Measurements from ENCODE around the gene HNF1A. TPM values are rescaled to one million over a fixed set of nuclear protein-coding genes. Genes with fewer than 3 reads are reported as not detected.
"Not testable (repeated sequence)": the region's sequence is repeated elsewhere in the genome, so short reads cannot be mapped to it uniquely, and the experiment has no call there.

The HNF1A gene
- total RNA-seq, 3 donors from 2014 or later (not counting 1 experiment from before 2014, with no cell fraction given) = not detected

DNA sequence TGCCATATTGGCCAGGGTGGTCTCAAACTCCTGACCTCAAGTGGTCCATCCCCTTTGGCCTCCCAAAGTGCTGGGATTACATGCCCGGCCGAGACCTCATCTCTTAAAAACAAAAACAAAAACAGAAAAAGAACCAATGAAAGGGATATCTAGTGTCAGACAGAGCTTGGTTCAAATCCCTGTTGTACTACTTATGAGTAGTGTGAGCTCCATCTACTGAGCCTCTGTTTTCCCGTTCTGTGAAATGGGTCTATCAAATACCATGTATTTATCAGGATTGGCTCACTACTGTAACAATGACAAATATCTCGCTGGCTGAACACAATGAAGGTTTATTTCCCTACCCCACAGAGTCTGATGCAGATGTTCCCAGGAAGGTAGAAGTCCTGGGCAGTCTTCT lies 36.9 kb upstream of the HNF1A start:
- no peak overlapping the region for H3K4me3 ChIP-seq (ENCODE audit: low read length)
- no peaks in the 10 kb centered on the region for H3K9me3 Mint-ChIP-seq
- peaks cover 0 to 2% of the 10 kb centered on the region in 2 donors for H3K4me1 Mint-ChIP-seq
- peaks cover 0 to 6% of the 10 kb centered on the region in 2 donors for H3K27me3 Mint-ChIP-seq (ENCODE audit: low read depth in 2 of 2)
- intact Hi-C loops (cut with micrococcal nuclease) = no loop called here
- H3K27me3 ChIP-seq (ENCODE audit: control insufficient read depth, insufficient read depth, low read length) = no peaks in the 10 kb centered on the region
- no peaks in the 10 kb centered on the region for H3K9me3 ChIP-seq (ENCODE audit: control insufficient read depth, insufficient read depth, low read length)
- TF ChIP-seq, protein P1, sequence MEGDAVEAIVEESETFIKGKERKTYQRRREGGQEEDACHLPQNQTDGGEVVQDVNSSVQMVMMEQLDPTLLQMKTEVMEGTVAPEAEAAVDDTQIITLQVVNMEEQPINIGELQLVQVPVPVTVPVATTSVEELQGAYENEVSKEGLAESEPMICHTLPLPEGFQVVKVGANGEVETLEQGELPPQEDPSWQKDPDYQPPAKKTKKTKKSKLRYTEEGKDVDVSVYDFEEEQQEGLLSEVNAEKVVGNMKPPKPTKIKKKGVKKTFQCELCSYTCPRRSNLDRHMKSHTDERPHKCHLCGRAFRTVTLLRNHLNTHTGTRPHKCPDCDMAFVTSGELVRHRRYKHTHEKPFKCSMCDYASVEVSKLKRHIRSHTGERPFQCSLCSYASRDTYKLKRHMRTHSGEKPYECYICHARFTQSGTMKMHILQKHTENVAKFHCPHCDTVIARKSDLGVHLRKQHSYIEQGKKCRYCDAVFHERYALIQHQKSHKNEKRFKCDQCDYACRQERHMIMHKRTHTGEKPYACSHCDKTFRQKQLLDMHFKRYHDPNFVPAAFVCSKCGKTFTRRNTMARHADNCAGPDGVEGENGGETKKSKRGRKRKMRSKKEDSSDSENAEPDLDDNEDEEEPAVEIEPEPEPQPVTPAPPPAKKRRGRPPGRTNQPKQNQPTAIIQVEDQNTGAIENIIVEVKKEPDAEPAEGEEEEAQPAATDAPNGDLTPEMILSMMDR (IDR thresholded peaks at IDR 0.05) = no peak
- DNase-seq (no peak), ATAC-seq (no peak)
- H3K36me3 ChIP-seq (ENCODE audit: control insufficient read depth, insufficient read depth, low read length) = no peaks in the 10 kb centered on the region
- H3K27ac ChIP-seq (ENCODE audit: low read length) = no peak overlapping the region
- no peak overlapping the region for H3K27ac Mint-ChIP-seq
- no peaks in the 10 kb centered on the region for H3K36me3 Mint-ChIP-seq
- no peak overlapping the region for H3K4me3 Mint-ChIP-seq
- WGBS (ENCODE audit: insufficient coverage) = 98% methylated on average over 4 of the region's 4 CpGs
- H3K4me1 ChIP-seq (ENCODE audit: control insufficient read depth, insufficient read depth, low read length) = peaks cover 2% of the 10 kb centered on the region

DNA sequence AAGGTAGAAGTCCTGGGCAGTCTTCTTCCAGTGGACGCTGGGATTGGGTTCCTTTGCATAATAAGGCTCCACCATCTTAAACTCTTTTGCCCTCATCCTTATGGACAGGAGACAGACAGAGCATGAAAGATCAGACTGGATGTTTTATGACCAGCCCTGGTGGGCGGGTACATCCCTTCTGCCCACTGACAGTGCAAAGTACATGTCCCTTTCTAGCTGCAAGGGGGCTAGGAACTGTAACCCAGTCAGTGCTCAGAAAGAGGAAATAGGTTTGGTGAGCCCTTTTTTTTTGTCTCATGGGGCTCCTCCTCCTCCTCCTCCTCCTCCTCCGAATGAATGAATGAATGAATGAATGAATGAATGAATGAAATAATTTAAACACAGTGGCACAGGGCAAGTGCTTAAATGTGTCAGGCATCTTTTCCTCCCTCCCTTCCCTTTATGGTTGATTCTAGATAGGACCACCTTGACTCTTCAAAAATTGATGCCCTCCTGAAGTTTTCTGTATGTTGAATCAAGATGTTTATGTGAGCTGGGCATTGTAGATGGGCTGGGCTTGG lies 36.4 kb upstream of the HNF1A start:
- H3K27ac Mint-ChIP-seq = no peak overlapping the region
- peaks cover 2% of the 10 kb centered on the region for H3K4me1 ChIP-seq (ENCODE audit: control insufficient read depth, insufficient read depth, low read length)
- TF ChIP-seq, protein P1 (IDR thresholded peaks at IDR 0.05) = no peak
- DNase-seq = no peak
- no peak for ATAC-seq
- intact Hi-C loops (cut with micrococcal nuclease) = no loop called here
- no peaks in the 10 kb centered on the region for H3K4me1 Mint-ChIP-seq
- peaks cover 0 to 6% of the 10 kb centered on the region in 2 donors for H3K27me3 Mint-ChIP-seq (ENCODE audit: low read depth in 2 of 2)
- H3K9me3 ChIP-seq (ENCODE audit: control insufficient read depth, insufficient read depth, low read length) = no peaks in the 10 kb centered on the region
- H3K27ac ChIP-seq (ENCODE audit: low read length) = no peak overlapping the region
- no peaks in the 10 kb centered on the region for H3K27me3 ChIP-seq (ENCODE audit: control insufficient read depth, insufficient read depth, low read length)
- H3K4me3 Mint-ChIP-seq = no peak overlapping the region
- H3K36me3 Mint-ChIP-seq = no peaks in the 10 kb centered on the region
- no peaks in the 10 kb centered on the region for H3K9me3 Mint-ChIP-seq
- no peaks in the 10 kb centered on the region for H3K36me3 ChIP-seq (ENCODE audit: control insufficient read depth, insufficient read depth, low read length)
- H3K4me3 ChIP-seq (ENCODE audit: low read length) = no peak overlapping the region
- 83% methylated on average over 2 of the region's 3 CpGs for WGBS (ENCODE audit: insufficient coverage)

DNA sequence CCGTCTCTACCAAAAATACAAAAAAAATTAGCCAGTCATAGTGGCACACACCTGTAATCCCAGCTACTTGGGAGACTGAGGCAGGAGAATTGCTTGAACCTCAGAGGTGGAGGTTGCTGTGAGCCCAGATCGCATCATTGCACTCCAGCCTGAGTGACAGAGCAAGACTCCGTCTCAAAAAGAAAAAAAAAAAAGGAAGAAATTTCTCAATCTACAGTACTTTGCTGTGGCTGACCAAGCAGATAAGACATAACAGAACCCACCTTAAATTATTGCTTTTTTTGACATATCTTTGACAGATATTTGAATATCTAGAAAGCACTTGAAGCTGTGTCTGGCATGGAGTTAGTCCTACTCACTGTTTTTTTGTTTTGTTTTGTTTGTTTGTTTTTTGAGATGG lies 34.9 kb upstream of the HNF1A start:
- DNase-seq (no peak), ATAC-seq (no peak)
- intact Hi-C loops (cut with micrococcal nuclease) = no loop called here
- 83% methylated on average over 2 of the region's 3 CpGs for WGBS (ENCODE audit: insufficient coverage)
- H3K9me3 ChIP-seq (ENCODE audit: control insufficient read depth, insufficient read depth, low read length) = no peaks in the 10 kb centered on the region
- Mint-ChIP-seq H3K4me3 (no peak overlapping the region), H3K9me3 (no peaks in the 10 kb centered on the region), H3K4me1 (no peaks in the 10 kb centered on the region), H3K27ac (no peak overlapping the region), H3K36me3 (no peaks in the 10 kb centered on the region), H3K27me3 (ENCODE audit: low read depth in 2 of 2) (peaks cover 0 to 2% of the 10 kb centered on the region in 2 donors)
- H3K36me3 ChIP-seq (ENCODE audit: control insufficient read depth, insufficient read depth, low read length) = no peaks in the 10 kb centered on the region
- H3K27ac ChIP-seq (ENCODE audit: low read length) = no peak overlapping the region
- H3K27me3 ChIP-seq (ENCODE audit: control insufficient read depth, insufficient read depth, low read length) = no peaks in the 10 kb centered on the region
- peaks cover 2% of the 10 kb centered on the region for H3K4me1 ChIP-seq (ENCODE audit: control insufficient read depth, insufficient read depth, low read length)
- TF ChIP-seq, protein P1 (IDR thresholded peaks at IDR 0.05) = no peak
- no peak overlapping the region for H3K4me3 ChIP-seq (ENCODE audit: low read length)

DNA sequence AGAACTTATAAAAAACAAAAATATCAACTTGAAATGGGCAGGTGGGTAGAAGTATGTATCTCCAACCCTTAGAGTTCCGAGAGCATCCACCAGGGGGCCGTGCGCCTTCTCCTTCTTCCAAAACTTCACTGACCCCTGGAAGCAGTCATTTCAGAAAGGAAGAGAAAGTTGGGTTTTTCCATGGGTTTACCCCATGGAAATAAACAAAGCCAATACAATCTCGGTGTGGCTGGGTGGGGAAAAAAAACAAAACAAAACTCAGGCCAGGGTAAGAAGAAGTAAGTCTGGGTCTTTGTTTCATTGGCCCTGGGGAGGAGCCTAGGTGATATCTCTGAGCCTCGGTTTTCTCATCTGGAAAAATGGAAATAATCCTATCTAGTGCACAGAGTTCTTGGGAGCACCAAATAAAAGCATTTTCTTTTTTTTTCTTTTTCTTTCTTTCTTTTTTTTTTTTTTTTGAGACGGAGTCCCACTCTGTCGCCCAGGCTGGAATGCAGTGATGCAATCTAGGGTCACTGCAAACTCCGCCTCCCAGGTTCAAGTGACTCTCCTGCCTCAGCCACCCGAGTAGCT lies 33.6 kb upstream of the HNF1A start:
- WGBS (ENCODE audit: insufficient coverage) = 78% methylated on average over 6 of the region's 9 CpGs
- Histone ChIP-seq H3K4me1 (ENCODE audit: control insufficient read depth, insufficient read depth, low read length) (no peaks in the 10 kb centered on the region), H3K9me3 (ENCODE audit: control insufficient read depth, insufficient read depth, low read length) (no peaks in the 10 kb centered on the region), H3K27me3 (ENCODE audit: control insufficient read depth, insufficient read depth, low read length) (no peaks in the 10 kb centered on the region), H3K36me3 (ENCODE audit: control insufficient read depth, insufficient read depth, low read length) (no peaks in the 10 kb centered on the region), H3K27ac (ENCODE audit: low read length) (no peak overlapping the region), H3K4me3 (ENCODE audit: low read length) (no peak overlapping the region)
- intact Hi-C loops (cut with micrococcal nuclease) = loop anchor here (1.0 kb wide), 1 partner anchor 166 kb away; no protein-coding TSS in a partner anchor
- DNase-seq (peak; percentile 57 to 77), ATAC-seq (peak; percentile 44 to 75 (median 69))
- TF ChIP-seq, protein P1 (IDR thresholded peaks at IDR 0.05) = peak; percentile 78
- Mint-ChIP-seq H3K36me3 (no peaks in the 10 kb centered on the region), H3K4me3 (no peak overlapping the region), H3K4me1 (no peaks in the 10 kb centered on the region), H3K27ac (no peak overlapping the region), H3K9me3 (no peaks in the 10 kb centered on the region), H3K27me3 (ENCODE audit: low read depth in 2 of 2) (no peaks in the 10 kb centered on the region)

DNA sequence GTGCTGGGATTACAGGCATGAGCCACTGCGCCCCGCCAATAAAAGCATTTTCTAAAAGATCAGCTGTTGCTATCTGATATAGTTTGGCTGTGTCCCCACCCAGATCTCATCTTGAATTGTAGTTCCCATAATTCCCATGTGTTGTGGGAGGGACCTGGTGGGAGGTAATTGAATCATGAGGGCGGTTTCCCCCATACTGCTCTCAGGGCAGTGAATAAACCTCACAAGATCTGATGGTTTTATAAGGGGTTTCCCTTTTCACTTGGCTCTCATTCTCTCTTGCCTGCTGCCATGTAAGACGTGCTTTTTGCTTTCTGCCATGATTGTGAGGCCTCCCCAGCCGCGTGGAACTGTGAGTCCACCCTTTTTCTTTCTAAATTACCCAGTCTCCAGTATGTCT lies 32.8 kb upstream of the HNF1A start:
- H3K4me1 Mint-ChIP-seq; H3K9me3 ChIP-seq (ENCODE audit: control insufficient read depth, insufficient read depth, low read length); H3K27me3 ChIP-seq (ENCODE audit: control insufficient read depth, insufficient read depth, low read length); H3K36me3 Mint-ChIP-seq; intact Hi-C loops (cut with micrococcal nuclease); H3K27ac ChIP-seq (ENCODE audit: low read length); H3K27ac Mint-ChIP-seq; H3K36me3 ChIP-seq (ENCODE audit: control insufficient read depth, insufficient read depth, low read length); DNase-seq; H3K4me3 Mint-ChIP-seq; H3K9me3 Mint-ChIP-seq; ATAC-seq; H3K27me3 Mint-ChIP-seq (ENCODE audit: low read depth in 2 of 2); H3K4me3 ChIP-seq (ENCODE audit: low read length); H3K4me1 ChIP-seq (ENCODE audit: control insufficient read depth, insufficient read depth, low read length): not testable (repeated sequence)
- WGBS (ENCODE audit: insufficient coverage) = 96% methylated on average over 6 of the region's 6 CpGs

Data from natural killer cell (primary cell).